ENCODE measurements around the gene PAX4.
A peak's percentile ranks its signal among the peaks of the same experiment; 100 is the strongest.

The PAX4 gene

DNA sequence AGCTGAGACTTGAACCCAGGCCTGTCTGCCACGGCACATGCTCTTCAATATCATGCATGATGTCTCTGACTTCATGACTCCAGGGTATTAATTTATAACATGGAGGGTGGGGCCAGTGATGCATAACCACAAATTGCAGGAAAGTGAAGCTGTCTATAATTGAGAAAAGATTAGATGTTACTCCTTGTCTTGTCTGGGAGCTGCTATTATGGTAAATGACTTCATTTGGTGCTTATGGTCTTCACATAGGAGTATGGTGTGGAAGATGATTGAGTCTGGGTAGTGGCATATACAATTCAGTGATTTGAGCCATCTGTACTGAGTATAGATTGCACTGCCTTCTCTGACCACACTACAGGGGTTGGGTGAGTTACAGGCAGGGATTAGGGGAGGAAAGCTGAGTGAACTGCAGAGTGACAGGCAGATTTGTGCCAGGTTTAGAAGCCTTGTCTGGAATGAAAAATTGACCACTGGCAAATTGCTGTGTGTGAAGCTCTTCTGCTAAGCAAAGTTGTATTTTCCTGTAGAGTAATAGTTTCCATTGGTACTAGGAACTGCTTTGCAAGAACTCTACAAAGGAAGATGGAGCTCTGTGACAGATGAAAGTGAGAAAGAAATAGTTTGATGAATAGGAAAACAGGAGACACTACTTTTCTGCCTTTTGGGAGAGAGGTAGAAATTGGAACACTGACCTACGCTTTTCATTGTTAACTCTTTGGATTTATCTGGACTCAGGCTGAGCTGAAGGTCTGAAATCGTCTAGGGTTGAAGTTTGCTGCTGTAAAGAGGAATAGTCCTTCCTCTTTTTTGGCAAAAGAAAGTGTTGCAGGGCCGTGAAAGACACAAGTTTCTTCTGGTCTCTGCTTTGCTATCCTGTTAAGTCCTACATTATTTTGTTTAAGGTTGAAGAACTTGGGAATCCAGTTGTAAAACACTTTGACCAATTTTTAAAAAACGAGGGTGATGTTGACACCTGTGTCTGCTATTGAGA is 36.8 kb upstream of the PAX4 start:
- TF ChIP-seq POLR2AphosphoS5 (IDR thresholded peaks at IDR 0.05; ENCODE audit: low read depth): no peak
- TF ChIP-seq GABPA (IDR thresholded peaks at IDR 0.05; ENCODE audit: low read depth): no peak
- peak; percentile 58; the same call in 1 of the 2 replicates for TF ChIP-seq SPI1 (IDR thresholded peaks at IDR 0.05; ENCODE audit: borderline replicate concordance, low read depth)
- TF ChIP-seq, protein P1, sequence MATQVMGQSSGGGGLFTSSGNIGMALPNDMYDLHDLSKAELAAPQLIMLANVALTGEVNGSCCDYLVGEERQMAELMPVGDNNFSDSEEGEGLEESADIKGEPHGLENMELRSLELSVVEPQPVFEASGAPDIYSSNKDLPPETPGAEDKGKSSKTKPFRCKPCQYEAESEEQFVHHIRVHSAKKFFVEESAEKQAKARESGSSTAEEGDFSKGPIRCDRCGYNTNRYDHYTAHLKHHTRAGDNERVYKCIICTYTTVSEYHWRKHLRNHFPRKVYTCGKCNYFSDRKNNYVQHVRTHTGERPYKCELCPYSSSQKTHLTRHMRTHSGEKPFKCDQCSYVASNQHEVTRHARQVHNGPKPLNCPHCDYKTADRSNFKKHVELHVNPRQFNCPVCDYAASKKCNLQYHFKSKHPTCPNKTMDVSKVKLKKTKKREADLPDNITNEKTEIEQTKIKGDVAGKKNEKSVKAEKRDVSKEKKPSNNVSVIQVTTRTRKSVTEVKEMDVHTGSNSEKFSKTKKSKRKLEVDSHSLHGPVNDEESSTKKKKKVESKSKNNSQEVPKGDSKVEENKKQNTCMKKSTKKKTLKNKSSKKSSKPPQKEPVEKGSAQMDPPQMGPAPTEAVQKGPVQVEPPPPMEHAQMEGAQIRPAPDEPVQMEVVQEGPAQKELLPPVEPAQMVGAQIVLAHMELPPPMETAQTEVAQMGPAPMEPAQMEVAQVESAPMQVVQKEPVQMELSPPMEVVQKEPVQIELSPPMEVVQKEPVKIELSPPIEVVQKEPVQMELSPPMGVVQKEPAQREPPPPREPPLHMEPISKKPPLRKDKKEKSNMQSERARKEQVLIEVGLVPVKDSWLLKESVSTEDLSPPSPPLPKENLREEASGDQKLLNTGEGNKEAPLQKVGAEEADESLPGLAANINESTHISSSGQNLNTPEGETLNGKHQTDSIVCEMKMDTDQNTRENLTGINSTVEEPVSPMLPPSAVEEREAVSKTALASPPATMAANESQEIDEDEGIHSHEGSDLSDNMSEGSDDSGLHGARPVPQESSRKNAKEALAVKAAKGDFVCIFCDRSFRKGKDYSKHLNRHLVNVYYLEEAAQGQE (IDR thresholded peaks at IDR 0.05; ENCODE audit: insufficient replicate concordance, low read depth): no peak
- H3K4me3 ChIP-seq (replicated peaks; ENCODE audit: insufficient read depth, low read length): no peak overlapping the region; the same call in 1 of the 2 replicates

DNA sequence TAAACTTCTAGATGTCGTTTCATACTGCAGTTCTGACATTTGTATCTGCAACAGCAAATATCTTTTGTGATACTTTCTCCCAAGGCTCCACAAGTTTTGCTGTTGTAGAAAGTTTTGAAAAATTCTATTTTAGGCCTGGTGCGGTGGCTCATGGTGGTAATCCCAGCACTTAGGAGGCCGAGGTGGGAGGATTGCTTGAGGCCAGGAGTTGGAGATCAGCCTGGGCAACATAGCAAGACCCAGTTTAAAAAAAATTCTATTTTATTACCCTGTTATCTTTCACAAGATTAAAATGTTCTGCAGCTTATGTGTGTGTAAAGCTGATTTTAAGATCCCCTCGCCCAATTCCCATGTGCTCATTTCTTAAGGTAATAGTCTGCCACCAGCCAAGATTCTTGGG is 35.5 kb upstream of the PAX4 start:
- TF ChIP-seq POLR2AphosphoS5 (IDR thresholded peaks at IDR 0.05; ENCODE audit: low read depth) (no peak), GABPA (IDR thresholded peaks at IDR 0.05; ENCODE audit: low read depth) (no peak), SPI1 (IDR thresholded peaks at IDR 0.05; ENCODE audit: borderline replicate concordance, low read depth) (no peak)
- TF ChIP-seq, protein P1 (IDR thresholded peaks at IDR 0.05; ENCODE audit: insufficient replicate concordance, low read depth): no peak
- TF ChIP-seq, protein P2, sequence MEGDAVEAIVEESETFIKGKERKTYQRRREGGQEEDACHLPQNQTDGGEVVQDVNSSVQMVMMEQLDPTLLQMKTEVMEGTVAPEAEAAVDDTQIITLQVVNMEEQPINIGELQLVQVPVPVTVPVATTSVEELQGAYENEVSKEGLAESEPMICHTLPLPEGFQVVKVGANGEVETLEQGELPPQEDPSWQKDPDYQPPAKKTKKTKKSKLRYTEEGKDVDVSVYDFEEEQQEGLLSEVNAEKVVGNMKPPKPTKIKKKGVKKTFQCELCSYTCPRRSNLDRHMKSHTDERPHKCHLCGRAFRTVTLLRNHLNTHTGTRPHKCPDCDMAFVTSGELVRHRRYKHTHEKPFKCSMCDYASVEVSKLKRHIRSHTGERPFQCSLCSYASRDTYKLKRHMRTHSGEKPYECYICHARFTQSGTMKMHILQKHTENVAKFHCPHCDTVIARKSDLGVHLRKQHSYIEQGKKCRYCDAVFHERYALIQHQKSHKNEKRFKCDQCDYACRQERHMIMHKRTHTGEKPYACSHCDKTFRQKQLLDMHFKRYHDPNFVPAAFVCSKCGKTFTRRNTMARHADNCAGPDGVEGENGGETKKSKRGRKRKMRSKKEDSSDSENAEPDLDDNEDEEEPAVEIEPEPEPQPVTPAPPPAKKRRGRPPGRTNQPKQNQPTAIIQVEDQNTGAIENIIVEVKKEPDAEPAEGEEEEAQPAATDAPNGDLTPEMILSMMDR (IDR thresholded peaks at IDR 0.05; ENCODE audit: insufficient read depth, low read length): no peak
- Histone ChIP-seq H3K4me3 (replicated peaks; ENCODE audit: insufficient read depth, low read length) (peak overlapping the region; percentile 96), H3K27ac (replicated peaks) (peak overlapping the region; percentile 84; the same call in 1 of the 2 replicates), H3K27me3 (ENCODE audit: insufficient read depth, poor library complexity, severe bottlenecking) (no peaks in the 10 kb centered on the region)
- no peak for DNase-seq (ENCODE audit: low read depth in 1 of 2, low spot score in 1 of 2)

More for the DNA sequence above, 36.8 kb upstream of the PAX4 start:
- peak in 1 of 2 experiments; percentile 29 for DNase-seq (ENCODE audit: low read depth in 1 of 2, low spot score in 1 of 2)
- Histone ChIP-seq H3K27me3 (ENCODE audit: insufficient read depth, poor library complexity, severe bottlenecking) (no peaks in the 10 kb centered on the region), H3K27ac (replicated peaks) (no peak overlapping the region; the same call in 1 of the 2 replicates)

DNA sequence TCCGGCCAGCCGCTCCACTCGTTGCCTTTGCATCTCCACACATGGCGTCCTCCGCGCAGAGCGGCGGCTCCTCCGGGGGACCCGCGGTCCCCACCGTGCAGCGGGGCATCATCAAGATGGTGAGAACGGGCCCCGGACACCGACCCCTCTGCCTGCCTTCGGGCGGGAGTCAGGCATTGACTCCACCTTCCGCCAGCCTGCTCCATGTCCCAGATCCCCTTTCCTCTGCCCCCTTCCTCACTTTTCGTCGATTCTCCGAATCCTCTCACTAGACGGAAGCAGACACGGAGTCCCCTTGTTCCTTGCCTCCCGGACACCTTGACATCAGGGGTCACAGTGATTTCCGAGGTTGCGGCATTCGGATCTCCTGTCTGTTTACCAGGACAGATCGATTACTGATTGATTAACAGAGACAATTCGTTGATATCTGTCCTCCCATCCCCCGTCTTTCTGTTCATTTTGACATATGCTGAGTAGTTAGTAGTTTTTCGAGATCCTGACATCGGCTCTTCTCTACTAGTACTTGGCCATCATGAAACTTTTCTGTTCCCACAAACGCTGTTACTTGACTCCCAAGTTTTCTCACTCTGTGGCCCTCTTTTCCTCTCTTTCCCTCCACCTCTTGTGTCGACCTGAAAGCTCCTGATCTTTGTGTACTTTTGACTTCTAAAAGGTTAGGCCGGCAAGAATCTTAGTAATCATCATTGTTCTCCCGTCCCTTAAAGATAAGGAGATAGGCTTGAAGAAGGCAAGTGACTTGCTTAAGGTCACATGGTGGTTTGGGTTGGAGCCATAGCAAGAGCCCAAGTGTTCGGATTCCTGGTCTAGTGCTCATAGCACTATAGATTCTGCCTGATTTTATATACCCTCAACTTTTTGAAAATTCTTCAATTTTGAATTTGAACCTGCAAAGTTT is 34.6 kb upstream of the PAX4 start:
- TF ChIP-seq POLR2AphosphoS5 (IDR thresholded peaks at IDR 0.05; ENCODE audit: low read depth) (no peak), GABPA (IDR thresholded peaks at IDR 0.05; ENCODE audit: low read depth) (no peak)
- TF ChIP-seq, protein P1 (IDR thresholded peaks at IDR 0.05; ENCODE audit: insufficient replicate concordance, low read depth): no peak
- TF ChIP-seq, protein P2 (IDR thresholded peaks at IDR 0.05; ENCODE audit: insufficient read depth, low read length): no peak
- H3K27me3 ChIP-seq (ENCODE audit: insufficient read depth, poor library complexity, severe bottlenecking): no peaks in the 10 kb centered on the region
- H3K4me3 ChIP-seq (replicated peaks; ENCODE audit: insufficient read depth, low read length): peak overlapping the region; percentile 96
- peak overlapping the region; percentile 84 for H3K27ac ChIP-seq (replicated peaks)
- DNase-seq (ENCODE audit: low read depth in 1 of 2, low spot score in 1 of 2): no peak
